ENCODE measurements around the gene CARD6.
"Not testable (repeated sequence)": the region's sequence is repeated elsewhere in the genome, so short reads cannot be mapped to it uniquely, and the experiment has no call there.

DNA sequence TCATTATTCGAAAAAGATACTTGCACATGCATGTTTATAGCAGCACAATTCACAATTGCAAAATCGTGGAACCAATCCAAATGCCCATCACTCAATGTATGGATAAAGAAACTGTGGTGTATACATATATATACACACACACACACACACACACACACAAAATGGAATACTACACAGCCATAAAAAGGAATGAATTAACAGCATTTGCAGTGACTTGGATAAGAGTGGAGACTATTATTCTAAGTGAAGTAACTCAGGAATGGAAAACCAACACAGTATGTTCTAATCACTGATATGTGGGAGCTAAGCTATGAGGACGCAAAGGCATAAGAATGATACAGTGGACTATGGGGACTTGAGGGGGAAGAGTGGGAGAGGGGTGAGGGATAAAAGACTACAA is 46.3 kb upstream of the CARD6 start:
- not testable (repeated sequence) for TF ChIP-seq POLR2AphosphoS5 (IDR thresholded peaks at IDR 0.05; ENCODE audit: low read depth, low read length); TAF1 (IDR thresholded peaks at IDR 0.05; ENCODE audit: borderline replicate concordance, low read depth, low read length); POLR2A (IDR thresholded peaks at IDR 0.05; ENCODE audit: low read depth, low read length)
